Keratinocyte (primary cell): ENCODE data around the gene NPLOC4. TPM values are rescaled to one million over a fixed set of nuclear protein-coding genes. Genes with fewer than 3 reads are reported as not detected.

Experiments
- DNase-seq: peaks from one replicate; pipeline ENCODE4 v3.0.0-alpha.2; 2011; ENCODE audit warnings: low read depth, missing footprints, low spot score
- FAIRE-seq: peaks from 2 replicates; lab custom pipeline; 2011; peaks lifted over from hg19 to GRCh38; lab: Jason Lieb, UNC
- H2AFZ ChIP-seq: 2 replicates; pipeline ENCODE4 v1.6.0; 2012; ENCODE audit warnings: low read length, control low read depth, inconsistent platforms; ENCODE audit not compliant: control insufficient read depth
- H3K27ac ChIP-seq: 2 replicates; pipeline ENCODE4 v1.5.1; 2011; ENCODE audit warnings: low read length; ENCODE audit not compliant: control insufficient read depth, insufficient read depth
- H3K27me3 ChIP-seq: 3 replicates; pipeline ENCODE4 v1.6.0; 2011; ENCODE audit warnings: low read length; ENCODE audit not compliant: control insufficient read depth, insufficient read depth; ENCODE audit errors: extremely low read depth
- H3K36me3 ChIP-seq, 2 experiments: 2 replicates in 1 of 2; 3 replicates in 1 of 2; pipeline ENCODE4 v1.5.1; 2011; ENCODE audit warnings: low read length in 2 of 2, mild to moderate bottlenecking in 1 of 2; ENCODE audit not compliant: control insufficient read depth in 2 of 2, insufficient read depth in 2 of 2; ENCODE audit errors: extremely low read depth in 1 of 2
- H3K4me1 ChIP-seq: 3 replicates; pipeline ENCODE4 v1.5.1; 2011; ENCODE audit warnings: low read length; ENCODE audit not compliant: control insufficient read depth, insufficient read depth; ENCODE audit errors: extremely low read depth
- H3K4me2 ChIP-seq: 3 replicates; pipeline ENCODE4 v1.6.0; 2011; ENCODE audit warnings: low read depth, low read length; ENCODE audit not compliant: control insufficient read depth, insufficient read depth; ENCODE audit errors: extremely low read depth
- H3K4me3 ChIP-seq, 3 experiments: fragments of 200-600 bp in 1 of 3; sonication (generic) in 1 of 3; 2 replicates in 2 of 3; 3 replicates in 1 of 3; pipeline ENCODE4 v1.5.1; 2011 to 2016; ENCODE audit warnings: low read length in 3 of 3, mild to moderate bottlenecking in 3 of 3, control low read depth in 2 of 3, inconsistent platforms in 1 of 3, low read depth in 1 of 3, mixed read lengths in 1 of 3, mixed run types in 1 of 3, moderate library complexity in 1 of 3; ENCODE audit not compliant: control insufficient read depth in 2 of 3, insufficient read depth in 2 of 3; ENCODE audit errors: extremely low read depth in 1 of 3
- H3K79me2 ChIP-seq: 2 replicates; pipeline ENCODE4 v1.6.0; 2012; ENCODE audit warnings: low read length; ENCODE audit not compliant: control insufficient read depth, insufficient read depth
- H3K9ac ChIP-seq: 3 replicates; pipeline ENCODE4 v1.6.0; 2011; ENCODE audit warnings: low read length; ENCODE audit not compliant: control insufficient read depth, insufficient read depth; ENCODE audit errors: extremely low read depth
- H3K9me1 ChIP-seq: 3 replicates; pipeline ENCODE4 v1.6.0; 2011; ENCODE audit warnings: low read length; ENCODE audit not compliant: control insufficient read depth, insufficient read depth; ENCODE audit errors: extremely low read depth
- H3K9me3 ChIP-seq: 2 replicates; pipeline ENCODE4 v1.5.1; 2012; ENCODE audit warnings: low read depth, low read length; ENCODE audit not compliant: control insufficient read depth
- H4K20me1 ChIP-seq: 3 replicates; pipeline ENCODE4 v1.6.0; 2011; ENCODE audit warnings: low read length; ENCODE audit not compliant: control insufficient read depth, insufficient read depth; ENCODE audit errors: extremely low read depth
- EZH2 ChIP-seq: IDR thresholded peaks from one replicate; pipeline ENCODE4 v1.6.1; 2012; ENCODE audit warnings: inconsistent platforms, mild to moderate bottlenecking, low read length, moderate library complexity
- dilution Hi-C: fragments of 300-500 bp; cut with MboI; formaldehyde crosslinking; loops from one replicate; pipeline ENCODE4 v1.7.0; 2020; ENCODE audit warnings: low sequenced_read_pairs; ENCODE audit not compliant: extremely low pct_ligation_motif_present
- polyA plus RNA-seq, 5 experiments: library from polyadenylated mRNA; depleted of rRNA in 3 of 5; stranded (reverse) in 3 of 5; stranded (forward) in 1 of 5; unstranded in 1 of 5; fragments of >200 nt; gene quantifications; 1 replicate in 1 of 5; 2 replicates in 3 of 5; 3 replicates in 1 of 5; pipeline versions ENCODE4 v1.2.1 to v1.2.3, GENCODE V29; 2011 to 2012; ENCODE audit warnings: missing spikeins in 2 of 5, low read depth in 1 of 5, low replicate concordance in 1 of 5
- TF ChIP-seq, protein P1 (sequence below), 3 experiments: IDR thresholded peaks in 1 of 3; conservative IDR thresholded peaks in 1 of 3; optimal IDR thresholded peaks in 1 of 3; 2 replicates in 2 of 3; 3 replicates in 1 of 3; pipeline versions ENCODE3 to v1.5.1; 2011; ENCODE audit warnings: low read length in 3 of 3, mild to moderate bottlenecking in 3 of 3, moderate library complexity in 2 of 3, control low read depth in 1 of 3, inconsistent platforms in 1 of 3; ENCODE audit not compliant: insufficient read depth in 2 of 3; ENCODE audit errors: extremely low read depth in 1 of 3

NPLOC4 gene
- polyA plus RNA-seq, 1 donor (not counting 4 experiments of a cell fraction or from before 2014, with no cell fraction given): 64.0 TPM

DNA sequence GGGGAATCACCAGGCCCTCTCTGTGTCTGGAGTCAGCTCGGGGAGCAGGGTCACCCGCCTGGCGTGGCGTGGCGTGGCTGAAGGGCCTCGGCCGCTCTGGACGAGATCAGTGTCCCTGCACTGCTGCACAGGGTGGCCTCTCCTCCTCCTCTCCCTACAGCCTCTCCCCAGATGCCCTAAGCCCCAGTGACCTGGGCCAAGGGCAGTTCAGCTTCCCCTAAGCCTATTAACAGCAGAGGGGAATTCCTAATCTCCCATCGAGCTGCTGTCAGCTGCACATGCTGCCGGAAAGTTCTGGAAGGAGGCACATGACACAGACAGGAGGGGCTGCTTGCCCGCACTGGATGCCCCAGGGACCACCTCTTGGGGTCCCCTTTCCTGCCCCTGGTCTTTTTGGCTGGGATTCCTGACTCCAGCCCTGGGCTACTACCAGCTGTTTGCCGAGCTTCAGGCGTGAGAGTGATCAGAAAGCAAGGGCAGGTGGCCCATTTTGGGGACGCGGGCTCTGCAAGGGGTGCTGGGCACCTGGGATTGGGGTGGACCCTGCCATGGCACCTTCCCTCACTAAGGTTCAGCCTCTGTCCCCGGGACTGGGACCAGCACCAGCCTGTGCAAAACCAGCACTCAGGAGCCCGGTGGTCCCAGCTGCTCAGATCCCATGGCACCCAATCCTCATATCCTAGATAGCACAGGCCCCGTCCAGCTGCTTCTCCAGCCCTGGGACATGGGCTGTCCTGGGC lies 18.6 kb upstream of the NPLOC4 start:
- Histone ChIP-seq H3K9me3 (no peaks in the 10 kb centered on the region), H4K20me1 (no peaks in the 10 kb centered on the region), H3K27me3 (no peaks in the 10 kb centered on the region), H3K4me1 (peaks cover 9% of the 10 kb centered on the region), H3K79me2 (no peaks in the 10 kb centered on the region), H3K36me3 (no peaks in the 10 kb centered on the region), H3K27ac (no peak overlapping the region), H3K4me2 (no peak overlapping the region), H3K4me3 (no peak overlapping the region), H3K9me1 (no peaks in the 10 kb centered on the region), H2AFZ (no peak overlapping the region), H3K9ac (no peak overlapping the region)
- dilution Hi-C loops: no loop called here
- DNase-seq: no peak
- FAIRE-seq: no peak
- TF ChIP-seq, protein P1, sequence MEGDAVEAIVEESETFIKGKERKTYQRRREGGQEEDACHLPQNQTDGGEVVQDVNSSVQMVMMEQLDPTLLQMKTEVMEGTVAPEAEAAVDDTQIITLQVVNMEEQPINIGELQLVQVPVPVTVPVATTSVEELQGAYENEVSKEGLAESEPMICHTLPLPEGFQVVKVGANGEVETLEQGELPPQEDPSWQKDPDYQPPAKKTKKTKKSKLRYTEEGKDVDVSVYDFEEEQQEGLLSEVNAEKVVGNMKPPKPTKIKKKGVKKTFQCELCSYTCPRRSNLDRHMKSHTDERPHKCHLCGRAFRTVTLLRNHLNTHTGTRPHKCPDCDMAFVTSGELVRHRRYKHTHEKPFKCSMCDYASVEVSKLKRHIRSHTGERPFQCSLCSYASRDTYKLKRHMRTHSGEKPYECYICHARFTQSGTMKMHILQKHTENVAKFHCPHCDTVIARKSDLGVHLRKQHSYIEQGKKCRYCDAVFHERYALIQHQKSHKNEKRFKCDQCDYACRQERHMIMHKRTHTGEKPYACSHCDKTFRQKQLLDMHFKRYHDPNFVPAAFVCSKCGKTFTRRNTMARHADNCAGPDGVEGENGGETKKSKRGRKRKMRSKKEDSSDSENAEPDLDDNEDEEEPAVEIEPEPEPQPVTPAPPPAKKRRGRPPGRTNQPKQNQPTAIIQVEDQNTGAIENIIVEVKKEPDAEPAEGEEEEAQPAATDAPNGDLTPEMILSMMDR (optimal IDR thresholded peaks at IDR 0.05 in 1 of 3, IDR thresholded peaks at IDR 0.05 in 1 of 3, conservative IDR thresholded peaks at IDR 0.05 in 1 of 3; ENCODE audit: extremely low read depth in 1 of 3, insufficient read depth in 2 of 3, low read length in 3 of 3): no peak
- TF ChIP-seq EZH2: no peak

DNA sequence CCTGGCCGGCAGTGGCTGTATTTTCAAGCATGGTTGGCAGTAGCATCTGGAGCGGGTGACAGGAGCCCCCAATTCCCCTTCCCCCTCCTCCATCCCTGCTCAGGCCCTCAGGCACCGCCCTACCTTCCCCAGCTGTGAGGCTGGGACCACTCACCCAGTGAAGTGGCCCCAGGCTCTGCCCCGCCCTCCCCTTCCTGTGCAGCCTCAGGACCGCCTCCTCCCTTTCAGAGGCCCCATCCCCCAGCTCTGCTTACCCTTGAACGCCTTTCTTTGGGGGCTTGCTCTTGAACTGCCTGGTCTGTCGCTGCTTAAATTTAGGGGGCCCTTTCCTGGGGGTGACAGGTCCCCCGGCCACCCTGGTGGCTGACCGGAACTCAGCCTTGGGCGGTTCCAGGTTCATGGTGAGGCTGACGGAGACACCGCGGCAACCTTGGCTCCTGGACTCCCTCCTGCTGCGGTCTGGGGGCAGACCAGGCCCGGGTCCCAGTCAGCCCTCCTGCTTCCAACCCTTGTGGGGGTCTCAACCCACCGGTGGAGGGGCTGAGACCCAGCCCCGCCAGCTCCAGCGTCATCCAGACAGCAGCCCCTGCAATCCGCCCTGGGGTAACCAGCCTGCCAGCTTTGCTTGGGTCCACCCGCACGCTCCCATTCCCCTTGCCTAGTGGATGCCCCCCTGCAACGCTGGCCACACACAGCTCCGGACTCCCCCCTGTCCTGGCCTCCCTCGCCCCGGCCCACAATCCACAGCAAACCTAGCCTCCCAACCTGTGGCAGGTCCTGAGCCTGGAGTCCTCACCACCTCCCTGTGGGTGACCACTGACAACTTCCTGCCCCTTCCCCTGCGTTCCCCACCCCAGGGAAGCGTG lies 16.2 kb upstream of the NPLOC4 start:
- no peak overlapping the region for H3K4me3 ChIP-seq
- H2AFZ ChIP-seq: no peak overlapping the region
- H3K9ac ChIP-seq: no peak overlapping the region
- H3K9me1 ChIP-seq: no peaks in the 10 kb centered on the region
- peaks cover 11% of the 10 kb centered on the region for H3K27me3 ChIP-seq
- TF ChIP-seq, protein P1 (optimal IDR thresholded peaks at IDR 0.05 in 1 of 3, IDR thresholded peaks at IDR 0.05 in 1 of 3, conservative IDR thresholded peaks at IDR 0.05 in 1 of 3; ENCODE audit: extremely low read depth in 1 of 3, insufficient read depth in 2 of 3, low read length in 3 of 3): no peak
- TF ChIP-seq EZH2: no peak
- H3K79me2 ChIP-seq: no peaks in the 10 kb centered on the region
- no peaks in the 10 kb centered on the region for H3K9me3 ChIP-seq
- dilution Hi-C loops: no loop called here
- H3K27ac ChIP-seq: no peak overlapping the region
- H3K36me3 ChIP-seq: no peaks in the 10 kb centered on the region
- no peak overlapping the region for H3K4me2 ChIP-seq
- H4K20me1 ChIP-seq: no peaks in the 10 kb centered on the region
- H3K4me1 ChIP-seq: no peaks in the 10 kb centered on the region
- DNase-seq: no peak
- FAIRE-seq: no peak
